Retina (tissue), 1 donor: ENCODE data around the gene UTY.
"Not testable (repeated sequence)": the region's sequence is repeated elsewhere in the genome, so short reads cannot be mapped to it uniquely, and the experiment has no call there.

Experiments used
- DNase-seq: peaks from one replicate; pipeline ENCODE4 v3.0.0-alpha.2; 2016

Gene UTY

DNA sequence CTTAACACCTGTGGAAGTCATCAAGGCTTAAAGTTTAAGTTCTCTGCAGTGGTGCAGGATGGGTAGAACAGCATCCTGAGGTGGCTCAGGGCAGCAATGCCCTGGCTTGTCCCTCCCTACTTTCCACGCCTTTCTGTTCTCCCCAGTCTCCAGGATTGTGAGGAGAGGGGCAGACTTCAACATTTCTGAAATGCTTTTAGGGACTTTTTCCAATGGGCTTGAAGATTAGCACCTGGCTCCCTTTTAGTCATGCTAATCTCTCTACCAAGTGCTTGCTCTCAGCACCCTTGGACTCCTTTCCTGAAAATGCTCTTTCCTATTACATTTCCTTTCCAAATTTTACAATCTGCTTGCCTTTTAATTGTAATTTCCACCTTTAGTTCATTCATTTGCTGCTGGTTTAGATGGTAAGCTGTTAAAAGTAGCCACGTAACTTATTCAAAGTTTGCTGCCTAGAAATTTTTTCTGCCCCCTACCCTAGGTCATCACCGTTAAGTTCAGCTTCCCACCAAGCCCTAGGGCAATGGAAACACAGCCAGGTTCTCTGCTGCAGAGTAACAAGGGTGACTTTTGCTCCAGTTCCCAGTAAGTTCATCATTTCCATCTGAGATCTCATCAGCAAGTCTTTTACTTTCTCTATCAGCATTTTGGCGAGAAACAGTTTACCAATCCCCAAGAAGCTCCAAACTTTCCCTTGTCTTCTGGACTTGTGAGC lies 183.5 kb downstream of the UTY start:
- DNase-seq: no peak

DNA sequence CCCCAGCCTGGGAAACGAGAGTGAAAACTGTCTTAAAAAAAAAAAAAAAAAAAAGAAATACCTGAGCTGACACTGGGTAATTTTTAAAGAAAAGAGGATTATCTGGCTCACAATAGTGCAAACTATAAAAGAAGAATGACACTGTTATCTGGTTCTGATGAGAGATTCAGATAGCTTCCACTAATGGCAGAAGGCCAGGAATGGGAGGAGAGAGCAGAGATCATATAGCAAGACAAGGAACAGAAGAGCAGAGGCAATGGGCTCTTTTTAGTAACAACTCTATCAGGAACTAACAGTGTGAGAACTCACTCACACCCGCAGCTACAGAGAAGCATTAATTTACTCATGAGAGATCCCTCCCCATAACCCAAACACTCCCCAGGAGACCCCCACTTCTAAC lies 184.8 kb downstream of the UTY start:
- no peak for DNase-seq

DNA sequence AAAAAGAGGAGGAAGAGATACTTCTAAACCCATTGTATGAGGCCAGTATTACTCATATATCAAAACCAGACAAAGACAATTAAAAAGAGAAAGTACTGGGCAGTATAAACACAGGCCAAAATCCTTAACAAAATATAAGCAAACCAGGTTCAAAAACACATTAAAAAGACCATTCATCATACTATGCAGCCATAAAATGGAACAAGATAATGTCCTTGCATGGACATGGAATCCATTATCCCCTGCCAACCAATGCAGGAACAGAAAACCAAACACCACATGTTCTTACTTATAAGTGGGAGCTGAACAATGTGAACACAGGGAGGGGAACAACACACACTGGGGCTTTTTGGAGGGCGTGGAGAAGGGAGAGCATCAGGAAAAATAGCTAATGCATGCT lies 188.6 kb downstream of the UTY start:
- no peak for DNase-seq

DNA sequence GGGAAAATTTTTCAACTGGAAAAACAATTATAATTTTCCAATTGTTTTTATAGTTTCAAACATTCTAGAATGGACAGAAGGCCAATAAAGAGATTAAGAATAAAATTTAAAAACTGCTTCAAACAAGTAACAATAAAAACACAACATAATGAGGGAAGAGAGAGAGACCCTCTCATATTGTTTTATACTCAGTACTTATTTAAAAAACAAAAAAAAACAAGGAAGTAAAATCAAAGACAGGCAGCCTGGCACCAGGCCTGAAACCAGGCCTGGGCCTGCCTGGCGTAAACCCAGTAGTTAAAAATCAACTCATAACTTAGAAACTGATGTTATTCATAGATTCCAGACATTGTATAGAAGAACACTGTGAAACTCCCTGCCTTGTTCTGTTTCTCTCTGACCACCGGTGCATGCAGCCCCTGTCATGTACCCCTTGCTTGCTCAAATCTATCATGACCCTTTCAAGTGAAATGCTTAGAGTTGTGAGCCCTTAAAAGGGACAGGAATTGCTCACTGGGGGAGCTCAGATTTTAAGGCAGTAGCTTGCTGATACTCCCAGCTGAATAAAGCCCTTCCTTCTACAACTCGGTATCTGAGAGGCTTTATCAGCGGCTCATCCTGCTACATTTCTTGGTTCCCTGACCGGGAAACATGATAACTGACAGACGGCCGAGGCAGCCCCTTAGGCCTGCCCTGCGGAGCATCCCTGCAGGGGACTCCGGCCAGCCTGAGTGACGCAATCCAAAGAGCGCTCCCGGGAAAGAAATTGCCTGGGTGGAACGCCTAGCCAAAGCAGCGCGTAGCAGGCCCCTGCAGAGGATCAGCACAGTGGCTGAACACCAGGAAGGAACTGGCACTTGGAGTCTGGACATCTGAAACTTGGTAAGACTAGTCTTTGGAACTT lies 197.4 kb downstream of the UTY start:
- not testable (repeated sequence) for DNase-seq

DNA sequence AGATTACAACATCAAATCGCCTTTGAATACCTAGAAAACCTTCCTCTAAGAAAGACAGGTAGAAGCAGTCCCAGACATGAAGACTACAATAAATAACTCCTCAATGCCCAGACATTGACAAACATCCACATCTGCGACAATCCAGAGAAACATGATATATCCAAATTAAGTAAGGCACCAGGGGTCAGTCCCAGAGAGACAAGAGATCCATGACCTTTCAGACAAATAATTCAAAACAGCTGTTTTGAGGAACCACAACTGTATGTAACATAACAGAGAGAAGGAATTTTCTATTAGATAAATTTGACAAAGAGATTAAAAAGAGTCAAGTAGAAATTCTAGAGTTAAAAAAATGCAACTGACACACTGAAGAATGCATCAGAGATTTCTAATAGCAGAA lies 200.3 kb downstream of the UTY start:
- no peak for DNase-seq

DNA sequence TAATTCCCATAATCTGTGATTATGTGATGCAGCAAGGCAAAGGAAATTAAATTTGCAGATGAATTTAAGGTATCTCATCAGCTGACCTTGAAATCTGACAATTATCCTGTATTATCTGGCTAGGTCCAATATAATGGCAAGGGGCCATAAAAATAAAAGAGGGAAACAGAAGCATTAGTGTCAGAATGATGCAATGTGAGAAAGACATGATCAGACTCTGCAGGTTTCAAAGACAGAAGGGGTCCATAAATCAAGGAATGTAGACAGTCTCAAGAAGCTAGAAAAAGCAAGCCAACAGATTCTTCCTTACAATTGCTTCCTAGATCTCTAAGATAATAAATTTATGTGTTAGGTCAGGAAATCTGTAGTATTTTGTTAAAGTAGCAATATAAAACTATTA lies 208.1 kb downstream of the UTY start:
- DNase-seq: no peak

DNA sequence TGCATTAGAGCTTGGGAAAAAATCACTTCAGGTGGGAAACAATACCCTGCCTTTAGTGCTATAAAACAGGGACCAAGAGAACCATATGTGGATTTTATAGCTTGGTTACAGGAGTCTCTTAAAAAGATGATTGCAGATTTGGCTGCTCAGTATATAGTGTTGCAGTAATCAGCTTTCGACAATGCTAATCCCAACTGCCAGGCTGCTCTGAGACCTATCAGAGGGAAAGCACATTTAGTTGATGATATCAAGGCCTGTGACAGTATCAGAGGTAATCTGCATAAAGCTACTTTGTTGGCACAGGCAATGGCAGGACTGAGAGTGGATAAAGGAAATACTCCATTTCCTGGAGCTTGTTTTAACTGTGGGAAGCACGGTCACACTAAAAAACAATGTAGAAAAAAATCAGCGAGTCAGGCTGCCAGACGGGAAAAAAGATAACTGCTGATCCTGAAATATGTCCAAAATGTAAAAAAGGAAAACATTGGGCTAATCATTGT lies 225.8 kb downstream of the UTY start:
- DNase-seq: not testable (repeated sequence)

DNA sequence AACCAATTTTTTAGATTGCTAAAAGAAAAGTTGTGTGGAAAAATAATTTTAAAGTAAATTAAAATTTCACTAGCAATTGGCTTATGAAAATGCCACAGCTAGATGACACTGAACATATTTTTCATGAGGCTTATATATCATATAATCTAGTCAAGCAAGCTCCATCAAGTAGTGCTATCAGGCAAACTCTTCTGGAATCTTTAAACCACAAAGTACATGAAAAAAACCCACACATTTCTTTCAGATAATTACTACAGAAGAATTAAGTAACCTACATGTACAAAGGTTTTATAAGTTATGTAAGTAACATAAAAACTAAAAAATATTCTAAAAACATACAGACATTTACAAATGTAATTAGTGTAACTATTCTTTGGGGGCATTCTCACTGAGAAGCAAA lies 229.4 kb downstream of the UTY start:
- no peak for DNase-seq

DNA sequence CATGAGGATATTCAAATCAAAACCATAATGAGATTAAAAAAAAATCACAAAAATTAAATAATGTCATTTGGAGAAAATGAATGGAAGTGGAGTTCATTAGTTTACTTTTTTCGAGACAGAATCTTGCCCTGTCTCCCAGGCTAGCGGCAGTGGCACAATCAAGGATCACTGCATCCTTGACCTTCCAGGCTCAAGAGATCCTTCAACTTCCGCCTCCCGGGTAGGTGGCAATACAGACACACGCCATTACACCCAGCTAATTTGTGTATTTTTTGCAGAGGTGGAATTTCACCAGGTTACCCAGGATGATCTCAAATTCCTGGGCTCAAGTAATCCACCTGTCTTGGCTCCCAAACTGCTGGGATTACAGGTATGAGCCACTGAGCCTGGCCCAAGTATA lies 236.1 kb downstream of the UTY start:
- DNase-seq: no peak

DNA sequence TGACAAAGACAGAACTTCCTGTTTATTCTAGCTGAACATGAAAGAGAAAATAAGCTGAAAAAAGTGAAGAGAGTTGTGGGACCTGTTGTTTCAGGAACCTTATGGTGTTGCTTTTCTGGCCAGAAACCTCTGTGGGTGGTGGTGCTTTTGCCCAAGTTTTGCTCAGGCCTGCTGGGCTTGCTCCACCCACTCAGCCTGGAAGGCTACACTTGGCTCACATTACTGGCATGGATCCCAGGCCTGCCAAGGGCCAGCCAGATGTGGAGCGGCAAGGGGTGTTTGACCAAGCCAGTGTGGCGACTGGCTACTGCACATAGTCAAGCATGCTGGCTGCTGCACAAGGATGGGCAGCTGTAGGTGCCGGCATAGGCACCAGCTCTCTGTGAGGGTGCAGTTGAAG lies 245.9 kb downstream of the UTY start:
- no peak for DNase-seq

DNA sequence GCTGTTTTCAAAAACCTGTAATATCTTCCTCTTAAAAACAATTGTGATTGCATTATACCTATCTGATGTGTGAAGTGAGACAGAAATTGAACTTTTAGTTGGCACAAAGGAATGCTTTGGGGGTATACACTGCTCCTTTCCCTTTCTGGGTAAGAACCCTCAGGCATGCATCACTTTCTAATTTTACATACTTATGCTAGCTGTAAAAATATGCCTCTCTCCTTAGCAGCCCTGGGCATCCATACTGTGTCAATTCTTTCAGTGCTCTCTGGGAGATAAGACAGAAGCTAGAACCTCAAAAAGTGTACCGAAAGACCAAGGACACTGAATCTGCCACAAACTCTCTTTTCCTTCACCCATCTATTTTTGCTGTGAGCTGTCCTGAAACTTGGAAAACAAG lies 246.7 kb downstream of the UTY start:
- no peak for DNase-seq

DNA sequence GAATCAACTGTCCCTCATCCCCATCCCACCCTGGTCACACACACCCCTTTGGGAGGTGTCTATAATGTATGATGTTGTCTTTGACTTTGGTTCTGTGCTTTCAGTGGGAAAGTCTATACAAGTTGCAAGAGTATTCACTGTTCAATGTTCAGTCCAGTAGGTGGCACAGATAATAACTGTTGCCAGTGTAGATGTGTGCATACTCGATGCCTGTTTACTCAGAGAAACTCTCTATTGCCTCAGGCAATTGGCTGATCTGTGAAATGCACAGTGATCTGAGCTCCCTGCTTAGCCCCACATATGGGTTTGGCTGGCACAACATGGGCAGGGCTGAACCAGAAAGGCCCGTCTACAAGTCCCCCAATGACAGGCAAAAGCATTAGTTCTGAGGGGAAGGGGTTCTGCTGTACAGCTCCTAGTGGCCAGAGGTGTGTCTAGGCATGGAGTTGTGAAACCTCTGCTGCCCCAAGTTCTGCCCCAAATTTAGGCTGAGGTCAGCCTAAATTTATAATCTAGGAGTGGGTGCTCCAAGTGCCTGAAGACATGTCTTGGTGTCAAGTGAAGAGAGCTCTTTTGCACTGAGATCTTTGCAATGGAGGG lies 252.4 kb downstream of the UTY start:
- DNase-seq: no peak

DNA sequence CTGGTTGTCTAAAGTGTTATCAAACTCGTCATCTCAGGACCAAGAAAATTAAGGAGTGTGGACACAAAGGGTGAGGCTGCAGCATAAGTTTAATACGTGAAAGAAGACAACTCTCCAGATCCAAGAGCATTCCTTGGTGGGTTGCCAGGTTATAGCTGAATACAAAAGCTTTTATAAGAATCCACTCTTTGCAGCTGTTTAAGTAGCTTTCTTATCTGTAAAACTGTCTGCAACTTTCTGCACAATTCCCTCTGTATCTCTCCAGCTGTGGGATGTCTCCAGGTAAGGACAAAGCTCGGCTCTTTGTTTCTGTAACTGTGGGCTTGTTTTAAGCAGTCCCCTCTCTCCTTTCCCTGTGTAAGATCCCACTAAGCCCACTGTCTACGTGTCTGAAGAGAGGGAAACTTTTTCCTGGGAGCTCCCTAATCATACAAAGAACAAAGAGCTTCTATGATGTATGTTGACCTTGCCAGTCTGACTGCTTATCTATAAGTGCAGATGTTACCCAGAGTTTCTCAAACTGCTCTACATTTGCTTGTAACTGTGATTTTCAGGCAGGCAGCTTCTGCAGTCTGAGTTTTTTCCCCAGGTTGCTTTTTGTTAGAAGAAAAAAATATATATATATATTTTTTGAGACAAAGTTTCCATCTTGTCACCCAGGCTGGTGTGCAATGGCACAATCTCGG lies 268.7 kb downstream of the UTY start:
- no peak for DNase-seq

DNA sequence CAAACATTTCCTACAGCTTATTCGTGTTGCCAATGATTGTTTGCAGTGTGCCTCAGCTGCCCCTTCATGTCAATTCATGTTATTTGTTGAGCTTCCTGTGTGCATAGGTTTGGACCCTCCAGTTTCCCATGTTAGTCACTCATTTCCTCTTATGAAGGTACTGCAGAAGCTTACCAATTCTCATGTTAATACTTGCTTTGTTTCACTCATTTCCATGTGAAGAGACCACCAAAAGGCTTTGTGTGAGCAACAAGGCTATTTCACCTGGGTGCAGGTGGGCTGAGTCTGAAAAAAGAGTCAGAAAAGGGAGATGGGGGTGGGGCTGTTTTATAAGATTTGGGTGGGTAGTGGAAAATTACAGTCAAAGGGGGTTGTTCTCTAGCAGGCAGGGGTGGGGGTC lies 274.6 kb downstream of the UTY start:
- DNase-seq: no peak
